RKO (cell line): ENCODE measurements around the gene FREM2.

Experiments
- DNase-seq: peaks from one replicate; pipeline ENCODE4 v3.0.0-alpha.2; 2016; ENCODE audit warnings: low spot score

The FREM2 gene

GRCh38 chr13:38763446-38764381 is 76.8 kb downstream of the FREM2 start:
- peak; percentile 48 for DNase-seq

GRCh38 chr13:38766799-38767198 is 79.9 kb downstream of the FREM2 start:
- no peak for DNase-seq

GRCh38 chr13:38767506-38768265 is 80.8 kb downstream of the FREM2 start:
- no peak for DNase-seq

- no peak for DNase-seq
Observed at GRCh38 chr13:38769526-38769925, 82.6 kb downstream of the FREM2 start.

- no peak for DNase-seq
Observed at GRCh38 chr13:38775085-38775484, 88.2 kb downstream of the FREM2 start.

- no peak for DNase-seq
Observed at GRCh38 chr13:38777347-38778119, 90.7 kb downstream of the FREM2 start.

GRCh38 chr13:38781539-38781938 is 94.7 kb downstream of the FREM2 start:
- DNase-seq, result no peak

GRCh38 chr13:38784036-38784880 is 97.4 kb downstream of the FREM2 start:
- no peak for DNase-seq

GRCh38 chr13:38785042-38785441 is 98.2 kb downstream of the FREM2 start:
- DNase-seq, result no peak

GRCh38 chr13:38785490-38785889 is 98.6 kb downstream of the FREM2 start:
- no peak for DNase-seq

- no peak for DNase-seq
Observed at GRCh38 chr13:38787550-38787949, 100.7 kb downstream of the FREM2 start.

- DNase-seq, result no peak
Observed at GRCh38 chr13:38796890-38797289, 110.0 kb downstream of the FREM2 start.

- DNase-seq, result no peak
Observed at GRCh38 chr13:38803531-38803930, 116.7 kb downstream of the FREM2 start.

- DNase-seq, result no peak
Observed at GRCh38 chr13:38804061-38804460, 117.2 kb downstream of the FREM2 start.

GRCh38 chr13:38804536-38804935 is 117.7 kb downstream of the FREM2 start:
- peak; percentile 30 for DNase-seq

GRCh38 chr13:38814331-38814730 is 127.5 kb downstream of the FREM2 start:
- no peak for DNase-seq

GRCh38 chr13:38819053-38819452 is 132.2 kb downstream of the FREM2 start:
- DNase-seq, result no peak

GRCh38 chr13:38819596-38819995 is 132.7 kb downstream of the FREM2 start:
- DNase-seq, result no peak

GRCh38 chr13:38821770-38822551 is 135.1 kb downstream of the FREM2 start:
- no peak for DNase-seq

- no peak for DNase-seq
Observed at GRCh38 chr13:38824342-38824741, 137.5 kb downstream of the FREM2 start.
